ENCODE data around the gene BACE1.

The BACE1 gene

DNA sequence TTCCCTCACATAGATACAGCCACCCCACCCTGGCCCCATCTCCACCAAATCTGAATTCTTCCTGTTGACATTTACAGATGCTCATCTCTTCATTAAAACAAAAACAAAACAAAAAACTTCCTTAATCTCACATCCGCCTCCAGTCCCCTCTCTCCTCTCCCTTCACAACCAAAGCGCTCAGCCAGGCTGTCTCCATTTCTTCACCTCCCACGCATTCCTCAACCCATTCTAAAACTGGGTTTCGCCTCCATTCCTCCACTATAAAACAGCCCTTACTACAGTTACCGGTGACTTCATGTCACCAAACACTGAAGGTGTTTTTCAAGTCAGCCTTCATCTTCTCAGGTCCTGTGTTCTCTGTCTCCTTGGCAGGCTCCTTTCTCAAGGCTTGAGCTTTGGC is 15.3 kb downstream of the BACE1 start:
- Histone ChIP-seq H3K4me1 (ENCODE audit: insufficient read depth, low read length) (peaks cover 19% of the 10 kb centered on the region), H3K9me3 (ENCODE audit: low read length) (no peaks in the 10 kb centered on the region), H2AFZ (ENCODE audit: low read depth, low read length) (peak overlapping the region; percentile 49), H3K4me3 (ENCODE audit: low read length) (no peak overlapping the region), H3K36me3 (ENCODE audit: insufficient read depth, low read length) (peaks cover 4% of the 10 kb centered on the region), H3K27me3 (ENCODE audit: insufficient read depth, low read length) (no peaks in the 10 kb centered on the region)

- H3K4me3 ChIP-seq (ENCODE audit: low read length) = peak overlapping the region; percentile 36
- H3K27me3 ChIP-seq (ENCODE audit: insufficient read depth, low read length) = no peaks in the 10 kb centered on the region
- H3K36me3 ChIP-seq (ENCODE audit: insufficient read depth, low read length) = peaks cover 9% of the 10 kb centered on the region
- H2AFZ ChIP-seq (ENCODE audit: low read depth, low read length) = peak overlapping the region; percentile 49
- no peaks in the 10 kb centered on the region for H3K9me3 ChIP-seq (ENCODE audit: low read length)
- peaks cover 19% of the 10 kb centered on the region for H3K4me1 ChIP-seq (ENCODE audit: insufficient read depth, low read length)
Measured at GRCh38 chr11:117300283-117300663, 15.8 kb downstream of the BACE1 start.

DNA sequence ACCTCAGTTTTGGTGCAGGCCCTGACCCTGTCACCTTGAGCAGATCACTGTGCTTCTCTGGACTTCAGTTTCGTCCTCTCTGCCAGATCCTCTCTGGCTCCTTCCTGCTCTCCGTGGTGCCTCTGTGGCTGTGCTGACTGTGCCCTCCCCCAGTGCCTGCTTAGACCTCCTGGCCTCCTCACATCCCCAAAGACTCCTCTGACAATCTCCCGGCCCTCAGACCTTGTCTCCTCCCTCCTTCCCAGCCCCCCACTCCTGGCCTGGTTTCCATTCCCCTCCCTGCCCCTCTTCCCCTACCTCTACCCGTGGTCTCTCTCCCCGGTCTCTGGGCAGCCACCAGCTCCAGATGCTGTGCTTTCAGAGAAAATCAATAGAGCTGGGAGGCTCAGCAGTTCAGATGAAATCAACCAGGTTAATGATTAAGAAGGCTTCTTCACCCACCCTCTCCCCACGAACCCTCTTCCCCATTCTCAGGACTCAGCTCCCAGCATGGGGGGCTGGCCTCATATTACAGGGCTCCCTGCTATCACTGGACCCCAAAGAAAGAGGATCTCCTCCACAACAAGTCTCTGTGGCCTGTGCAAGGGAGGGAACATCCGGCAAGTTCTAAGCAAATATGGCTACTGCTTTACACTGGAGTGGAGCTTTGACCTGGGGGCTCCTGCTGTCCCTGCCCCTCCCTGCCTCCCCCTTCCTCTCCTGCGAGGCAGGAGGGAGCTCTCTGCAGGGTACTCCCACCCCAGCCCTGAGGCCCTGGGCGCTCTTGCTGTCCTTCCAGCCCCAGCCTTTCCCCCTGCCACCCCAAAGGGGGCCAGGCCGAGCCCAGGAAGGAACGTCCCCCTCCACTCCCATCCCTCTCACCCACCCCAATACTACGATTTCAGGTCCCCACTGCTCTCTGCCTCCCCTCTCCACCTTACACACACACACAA is 16.4 kb downstream of the BACE1 start:
- Histone ChIP-seq H3K36me3 (ENCODE audit: insufficient read depth, low read length) (peaks cover 14% of the 10 kb centered on the region), H3K4me3 (ENCODE audit: low read length) (peak overlapping the region; percentile 36), H3K4me1 (ENCODE audit: insufficient read depth, low read length) (peaks cover 19% of the 10 kb centered on the region), H2AFZ (ENCODE audit: low read depth, low read length) (peak overlapping the region; percentile 49), H3K9me3 (ENCODE audit: low read length) (no peaks in the 10 kb centered on the region), H3K27me3 (ENCODE audit: insufficient read depth, low read length) (no peaks in the 10 kb centered on the region)

DNA sequence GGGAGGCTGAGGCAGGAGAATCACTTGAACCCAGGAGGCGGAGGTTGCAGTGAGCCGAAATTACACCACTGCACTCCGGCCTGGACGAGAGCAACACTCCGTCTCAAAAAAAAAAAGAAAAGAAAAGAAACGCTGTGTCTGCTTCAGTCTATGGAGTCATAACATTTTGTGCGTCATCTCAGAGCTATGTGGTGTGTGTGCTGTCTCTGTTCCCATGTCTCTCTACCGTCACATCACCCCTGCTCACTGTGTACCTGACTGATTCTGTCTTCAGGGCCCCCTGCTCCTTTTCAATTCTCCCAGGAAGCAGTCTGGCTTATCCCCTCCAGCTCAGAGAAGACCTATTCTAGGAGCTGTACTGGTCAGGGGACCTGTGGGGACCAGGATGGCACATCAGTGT is 17.9 kb downstream of the BACE1 start:
- peaks cover 19% of the 10 kb centered on the region for H3K36me3 ChIP-seq (ENCODE audit: insufficient read depth, low read length)
- H3K27me3 ChIP-seq (ENCODE audit: insufficient read depth, low read length) = no peaks in the 10 kb centered on the region
- no peak overlapping the region for H3K4me3 ChIP-seq (ENCODE audit: low read length)
- no peak overlapping the region for H2AFZ ChIP-seq (ENCODE audit: low read depth, low read length)
- peaks cover 19% of the 10 kb centered on the region for H3K4me1 ChIP-seq (ENCODE audit: insufficient read depth, low read length)
- H3K9me3 ChIP-seq (ENCODE audit: low read length) = no peaks in the 10 kb centered on the region

- Histone ChIP-seq H2AFZ (ENCODE audit: low read depth, low read length) (no peak overlapping the region), H3K4me3 (ENCODE audit: low read length) (no peak overlapping the region), H3K4me1 (ENCODE audit: insufficient read depth, low read length) (peaks cover 19% of the 10 kb centered on the region), H3K9me3 (ENCODE audit: low read length) (no peaks in the 10 kb centered on the region), H3K27me3 (ENCODE audit: insufficient read depth, low read length) (no peaks in the 10 kb centered on the region), H3K36me3 (ENCODE audit: insufficient read depth, low read length) (peaks cover 28% of the 10 kb centered on the region)
Measured at GRCh38 chr11:117296881-117297280, 19.2 kb downstream of the BACE1 start.

DNA sequence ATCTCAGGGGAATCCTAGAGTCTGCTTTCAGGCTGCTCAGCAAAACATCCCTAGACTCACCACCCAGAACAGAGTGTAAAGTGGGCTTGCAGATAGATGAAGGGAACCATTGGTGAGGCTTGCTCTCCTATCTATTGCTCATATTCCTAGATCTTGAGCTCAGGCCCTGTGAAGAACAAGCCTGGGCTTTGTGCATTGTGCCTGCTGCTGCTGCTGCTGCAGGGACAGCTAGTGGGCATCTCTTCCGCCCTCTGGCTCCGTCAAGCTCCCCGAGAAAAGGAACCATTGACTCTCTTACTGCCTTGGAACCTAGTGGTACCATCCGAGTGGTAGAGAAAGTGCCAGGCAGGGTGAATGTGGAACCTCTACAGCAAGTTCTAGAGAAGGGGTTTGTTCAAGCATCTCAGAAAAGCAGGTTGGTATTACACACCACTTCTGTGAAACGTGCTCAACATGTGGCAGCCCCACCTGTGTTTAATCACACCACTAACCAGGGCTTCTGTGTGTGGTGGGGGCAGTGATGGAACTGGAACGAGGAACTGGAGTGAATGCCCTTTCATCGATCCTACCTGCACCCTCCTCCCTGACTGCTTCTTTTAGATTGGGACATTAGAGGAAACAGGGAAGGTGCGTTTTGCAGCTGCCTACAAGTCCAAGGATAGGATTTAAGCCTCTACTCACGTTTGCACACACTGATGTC is 20.5 kb downstream of the BACE1 start:
- H2AFZ ChIP-seq (ENCODE audit: low read depth, low read length) = no peak overlapping the region
- peaks cover 38% of the 10 kb centered on the region for H3K36me3 ChIP-seq (ENCODE audit: insufficient read depth, low read length)
- no peak overlapping the region for H3K4me3 ChIP-seq (ENCODE audit: low read length)
- H3K9me3 ChIP-seq (ENCODE audit: low read length) = no peaks in the 10 kb centered on the region
- H3K27me3 ChIP-seq (ENCODE audit: insufficient read depth, low read length) = no peaks in the 10 kb centered on the region
- H3K4me1 ChIP-seq (ENCODE audit: insufficient read depth, low read length) = peaks cover 16% of the 10 kb centered on the region

- Histone ChIP-seq H3K9me3 (ENCODE audit: low read length) (no peaks in the 10 kb centered on the region), H3K4me1 (ENCODE audit: insufficient read depth, low read length) (no peaks in the 10 kb centered on the region), H3K36me3 (ENCODE audit: insufficient read depth, low read length) (peaks cover 68% of the 10 kb centered on the region), H2AFZ (ENCODE audit: low read depth, low read length) (no peak overlapping the region), H3K27me3 (ENCODE audit: insufficient read depth, low read length) (no peaks in the 10 kb centered on the region), H3K4me3 (ENCODE audit: low read length) (no peak overlapping the region)
Measured at GRCh38 chr11:117292616-117293015, 23.4 kb downstream of the BACE1 start.

DNA sequence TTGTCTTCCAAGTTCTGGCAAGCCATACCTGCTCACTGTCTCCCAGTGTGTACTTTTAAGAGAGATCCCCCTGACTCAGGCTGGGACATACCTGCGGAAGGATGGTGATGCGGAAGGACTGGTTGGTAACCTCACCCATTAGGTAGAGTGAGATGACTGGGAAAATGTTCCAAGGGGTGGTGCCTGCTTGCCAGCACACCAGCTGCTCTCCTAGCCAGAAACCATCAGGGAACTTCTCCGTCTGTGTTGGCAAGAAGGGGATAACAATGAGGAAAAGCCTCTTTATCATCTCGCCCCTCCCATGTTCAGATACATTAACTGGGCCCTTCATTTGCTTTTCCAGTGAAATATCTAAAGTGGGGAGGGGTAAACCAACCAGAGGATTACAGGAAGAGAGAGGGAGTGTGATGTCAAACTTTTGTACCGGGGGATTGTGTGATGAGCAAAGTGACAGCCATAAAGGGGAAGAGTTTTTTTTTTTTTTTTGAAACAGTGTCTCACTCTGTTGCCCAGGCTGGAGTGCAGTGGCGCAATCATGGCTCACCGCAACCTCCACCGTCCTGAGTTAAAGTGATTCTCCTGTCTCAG is 25.2 kb downstream of the BACE1 start, which contains the start of gene BACE1-AS:
Gene BACE1-AS (plus strand): TSS at position 538 of the 588 bp plus-strand sequence.
- Histone ChIP-seq H2AFZ (ENCODE audit: low read depth, low read length) (no peak within 1 kb of the TSS), H3K36me3 (ENCODE audit: insufficient read depth, low read length) (peaks cover 80% of the 10 kb centered on the region), H3K4me3 (ENCODE audit: low read length) (no peak within 1 kb of the TSS), H3K9me3 (ENCODE audit: low read length) (no peaks in the 10 kb centered on the region), H3K4me1 (ENCODE audit: insufficient read depth, low read length) (no peaks in the 10 kb centered on the region), H3K27me3 (ENCODE audit: insufficient read depth, low read length) (no peaks in the 10 kb centered on the region)

GRCh38 chr11:117289795-117290194 is 26.3 kb downstream of the BACE1 start:
- Histone ChIP-seq H3K9me3 (ENCODE audit: low read length) (no peaks in the 10 kb centered on the region), H3K4me1 (ENCODE audit: insufficient read depth, low read length) (no peaks in the 10 kb centered on the region), H3K27me3 (ENCODE audit: insufficient read depth, low read length) (no peaks in the 10 kb centered on the region), H3K36me3 (ENCODE audit: insufficient read depth, low read length) (peaks cover 80% of the 10 kb centered on the region), H3K4me3 (ENCODE audit: low read length) (no peak overlapping the region), H2AFZ (ENCODE audit: low read depth, low read length) (no peak overlapping the region)

DNA sequence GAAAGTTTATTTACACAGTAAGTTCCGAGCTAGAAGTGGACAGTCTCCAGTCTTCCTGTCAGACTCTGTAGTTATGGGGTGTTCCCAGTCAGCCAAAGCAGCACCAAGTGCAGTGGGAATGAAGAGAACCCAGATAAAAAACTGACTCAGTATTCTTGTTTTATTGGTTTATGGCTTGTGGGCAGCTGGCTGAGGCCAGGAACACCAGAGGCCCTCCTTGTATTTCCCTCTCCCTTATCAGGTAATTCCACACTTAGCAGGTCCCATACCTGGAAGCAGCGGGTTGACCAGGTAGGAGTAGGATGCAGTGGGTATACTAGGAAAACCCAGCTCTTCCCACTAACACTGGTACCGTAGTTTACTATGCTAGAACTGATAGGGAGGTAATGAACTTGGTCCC is 28.4 kb downstream of the BACE1 start:
- peaks cover 88% of the 10 kb centered on the region for H3K36me3 ChIP-seq (ENCODE audit: insufficient read depth, low read length)
- no peaks in the 10 kb centered on the region for H3K27me3 ChIP-seq (ENCODE audit: insufficient read depth, low read length)
- no peak overlapping the region for H2AFZ ChIP-seq (ENCODE audit: low read depth, low read length)
- no peaks in the 10 kb centered on the region for H3K9me3 ChIP-seq (ENCODE audit: low read length)
- H3K4me3 ChIP-seq (ENCODE audit: low read length) = no peak overlapping the region
- H3K4me1 ChIP-seq (ENCODE audit: insufficient read depth, low read length) = no peaks in the 10 kb centered on the region

DNA sequence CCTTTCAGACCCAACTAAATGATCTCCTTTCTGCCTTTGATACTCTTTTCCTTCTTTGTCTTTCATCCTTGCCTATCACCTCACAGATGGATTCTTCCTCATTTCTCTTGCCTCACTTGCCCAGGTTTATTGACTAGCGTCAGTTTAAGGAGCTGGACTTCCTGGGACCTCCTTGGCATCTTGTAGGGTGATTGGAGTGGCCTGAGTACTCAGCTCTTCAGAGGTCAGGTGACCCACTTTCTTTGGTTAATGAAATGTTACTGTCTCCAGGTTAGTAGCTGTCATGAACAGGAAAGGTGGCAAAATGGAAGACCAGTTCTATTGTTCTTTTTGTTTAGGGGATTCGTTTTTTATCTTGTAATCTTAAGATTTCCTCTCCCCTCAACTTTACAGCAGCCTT is 29.5 kb downstream of the BACE1 start:
- Histone ChIP-seq H3K36me3 (ENCODE audit: insufficient read depth, low read length) (peaks cover 92% of the 10 kb centered on the region), H3K4me1 (ENCODE audit: insufficient read depth, low read length) (no peaks in the 10 kb centered on the region), H3K4me3 (ENCODE audit: low read length) (no peak overlapping the region), H2AFZ (ENCODE audit: low read depth, low read length) (no peak overlapping the region), H3K9me3 (ENCODE audit: low read length) (no peaks in the 10 kb centered on the region), H3K27me3 (ENCODE audit: insufficient read depth, low read length) (no peaks in the 10 kb centered on the region)

DNA sequence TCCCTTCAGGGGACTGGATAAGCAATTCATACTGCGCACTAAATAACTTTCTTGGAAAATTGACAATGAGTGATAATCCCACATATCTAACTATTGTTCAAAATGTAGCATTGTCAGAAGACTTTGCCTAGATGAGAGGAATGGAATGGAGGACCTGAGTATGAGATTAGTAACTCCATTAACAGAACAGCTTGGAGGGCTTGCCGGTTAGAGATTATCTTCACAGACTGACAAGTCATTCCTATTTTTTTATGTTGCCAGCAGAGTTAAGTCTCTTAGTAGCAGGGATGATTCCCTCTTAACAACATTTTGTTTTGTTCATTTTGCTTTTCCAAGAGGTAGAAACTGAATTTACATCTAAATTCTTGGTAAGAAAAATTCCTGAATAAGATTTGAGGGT is 32.0 kb downstream of the BACE1 start:
- Histone ChIP-seq H3K9me3 (ENCODE audit: low read length) (no peaks in the 10 kb centered on the region), H3K4me3 (ENCODE audit: low read length) (no peak overlapping the region), H3K36me3 (ENCODE audit: insufficient read depth, low read length) (peaks cover 88% of the 10 kb centered on the region), H3K4me1 (ENCODE audit: insufficient read depth, low read length) (no peaks in the 10 kb centered on the region), H2AFZ (ENCODE audit: low read depth, low read length) (no peak overlapping the region), H3K27me3 (ENCODE audit: insufficient read depth, low read length) (no peaks in the 10 kb centered on the region)

DNA sequence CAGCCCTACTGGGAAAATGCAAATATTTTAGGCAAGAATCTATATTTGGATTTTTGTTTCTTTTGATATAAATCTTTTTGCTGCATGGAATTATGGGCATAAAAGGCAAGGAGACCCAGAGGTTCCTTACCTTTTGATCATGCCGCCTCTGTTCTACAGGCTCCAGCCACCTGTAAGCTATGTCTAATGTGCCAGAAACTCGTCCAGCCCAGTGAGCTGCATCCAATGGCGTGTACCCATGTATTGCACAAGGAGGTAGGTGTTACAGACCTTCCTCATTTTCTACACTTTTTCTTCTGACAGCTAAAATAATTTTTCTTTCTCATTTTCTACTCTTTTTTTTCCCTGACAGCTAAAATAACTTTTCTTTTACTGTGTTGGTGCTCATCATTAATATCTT is 33.1 kb downstream of the BACE1 start:
- no peaks in the 10 kb centered on the region for H3K9me3 ChIP-seq (ENCODE audit: low read length)
- H2AFZ ChIP-seq (ENCODE audit: low read depth, low read length) = no peak overlapping the region
- no peak overlapping the region for H3K4me3 ChIP-seq (ENCODE audit: low read length)
- H3K4me1 ChIP-seq (ENCODE audit: insufficient read depth, low read length) = no peaks in the 10 kb centered on the region
- peaks cover 77% of the 10 kb centered on the region for H3K36me3 ChIP-seq (ENCODE audit: insufficient read depth, low read length)
- no peaks in the 10 kb centered on the region for H3K27me3 ChIP-seq (ENCODE audit: insufficient read depth, low read length)

Data from neuron (in vitro differentiated cells).